ENCODE results near the gene ZNF428. TPM values are rescaled to one million over a fixed set of nuclear protein-coding genes. Genes with fewer than 3 reads are reported as not detected.

Gene ZNF428
- total and polyA plus RNA-seq, 2 donors (not counting 1 experiment from before 2014, with no cell fraction given), result 17.2 to 43.9 TPM

GRCh38 chr19:43626838-43627237 is 7.4 kb upstream of the ZNF428 start:
- no peak for DNase-seq (ENCODE audit: low read depth in 2 of 2)
- H4K20me1 ChIP-seq (ENCODE audit: control insufficient read depth, extremely low read depth, insufficient read depth, low read length), result no peaks in the 10 kb centered on the region
- no peak overlapping the region for H3K4me3 ChIP-seq (replicated peaks in 1 of 4; ENCODE audit: control extremely low read depth in 1 of 4, insufficient read depth in 1 of 4, low read depth in 3 of 4, low read length in 4 of 4)
- H3K27me3 ChIP-seq (ENCODE audit: control insufficient read depth, insufficient read depth, low read length), result no peaks in the 10 kb centered on the region
- no peaks in the 10 kb centered on the region for H3K9me3 ChIP-seq (ENCODE audit: control insufficient read depth, insufficient read depth, low read depth, low read length)
- TF ChIP-seq CTCF (conservative IDR thresholded peaks at IDR 0.05 in 1 of 2, IDR thresholded peaks at IDR 0.05 in 1 of 2; ENCODE audit: low read depth in 1 of 2, low read length in 2 of 2) (no peak), EZH2 (IDR thresholded peaks at IDR 0.05; ENCODE audit: low read length, missing control alignments) (no peak)
- H3K79me2 ChIP-seq (ENCODE audit: control insufficient read depth, insufficient read depth, low read length), result no peaks in the 10 kb centered on the region
- no peak overlapping the region for H3K9ac ChIP-seq (ENCODE audit: insufficient read depth, low read length)
- H3K4me2 ChIP-seq (ENCODE audit: extremely low read depth, insufficient read depth, low read length), result no peak overlapping the region
- no peak overlapping the region for H2AFZ ChIP-seq (ENCODE audit: low read length)
- no peaks in the 10 kb centered on the region for H3K36me3 ChIP-seq (ENCODE audit: control insufficient read depth, insufficient read depth, low read length)
- no peak overlapping the region for H3K27ac ChIP-seq (ENCODE audit: insufficient read depth, low read length)
- H3K4me1 ChIP-seq (ENCODE audit: control insufficient read depth, extremely low read depth, insufficient read depth, low read length), result no peaks in the 10 kb centered on the region

- TF ChIP-seq CTCF (conservative IDR thresholded peaks at IDR 0.05 in 1 of 2, IDR thresholded peaks at IDR 0.05 in 1 of 2; ENCODE audit: low read depth in 1 of 2, low read length in 2 of 2) (no peak), EZH2 (IDR thresholded peaks at IDR 0.05; ENCODE audit: low read length, missing control alignments) (no peak)
- Histone ChIP-seq H3K9ac (ENCODE audit: insufficient read depth, low read length) (no peak overlapping the region), H4K20me1 (ENCODE audit: control insufficient read depth, extremely low read depth, insufficient read depth, low read length) (no peaks in the 10 kb centered on the region), H3K4me2 (ENCODE audit: extremely low read depth, insufficient read depth, low read length) (no peak overlapping the region), H3K27me3 (ENCODE audit: control insufficient read depth, insufficient read depth, low read length) (no peaks in the 10 kb centered on the region), H3K9me3 (ENCODE audit: control insufficient read depth, insufficient read depth, low read depth, low read length) (no peaks in the 10 kb centered on the region), H2AFZ (ENCODE audit: low read length) (no peak overlapping the region), H3K36me3 (ENCODE audit: control insufficient read depth, insufficient read depth, low read length) (no peaks in the 10 kb centered on the region), H3K79me2 (ENCODE audit: control insufficient read depth, insufficient read depth, low read length) (no peaks in the 10 kb centered on the region), H3K4me1 (ENCODE audit: control insufficient read depth, extremely low read depth, insufficient read depth, low read length) (no peaks in the 10 kb centered on the region), H3K4me3 (replicated peaks in 1 of 4; ENCODE audit: control extremely low read depth in 1 of 4, insufficient read depth in 1 of 4, low read depth in 3 of 4, low read length in 4 of 4) (no peak overlapping the region), H3K27ac (ENCODE audit: insufficient read depth, low read length) (no peak overlapping the region)
- peak in 1 of 2 donors; percentile 19 for DNase-seq (ENCODE audit: low read depth in 2 of 2)
These were observed 6.6 kb upstream of the ZNF428 start for GRCh38 chr19:43625918-43626579.

- Histone ChIP-seq H3K9me3 (ENCODE audit: control insufficient read depth, insufficient read depth, low read depth, low read length) (no peaks in the 10 kb centered on the region), H3K9ac (ENCODE audit: insufficient read depth, low read length) (no peak overlapping the region), H3K36me3 (ENCODE audit: control insufficient read depth, insufficient read depth, low read length) (no peaks in the 10 kb centered on the region), H4K20me1 (ENCODE audit: control insufficient read depth, extremely low read depth, insufficient read depth, low read length) (no peaks in the 10 kb centered on the region), H3K27ac (ENCODE audit: insufficient read depth, low read length) (no peak overlapping the region), H3K4me2 (ENCODE audit: extremely low read depth, insufficient read depth, low read length) (no peak overlapping the region), H3K4me3 (replicated peaks in 1 of 4; ENCODE audit: control extremely low read depth in 1 of 4, insufficient read depth in 1 of 4, low read depth in 3 of 4, low read length in 4 of 4) (no peak overlapping the region), H3K79me2 (ENCODE audit: control insufficient read depth, insufficient read depth, low read length) (no peaks in the 10 kb centered on the region), H3K27me3 (ENCODE audit: control insufficient read depth, insufficient read depth, low read length) (no peaks in the 10 kb centered on the region), H3K4me1 (ENCODE audit: control insufficient read depth, extremely low read depth, insufficient read depth, low read length) (peaks cover 2% of the 10 kb centered on the region), H2AFZ (ENCODE audit: low read length) (no peak overlapping the region)
- DNase-seq (ENCODE audit: low read depth in 2 of 2), result peak in 1 of 2 donors; percentile 41
- TF ChIP-seq EZH2 (IDR thresholded peaks at IDR 0.05; ENCODE audit: low read length, missing control alignments), result no peak
- TF ChIP-seq CTCF (conservative IDR thresholded peaks at IDR 0.05 in 1 of 2, IDR thresholded peaks at IDR 0.05 in 1 of 2; ENCODE audit: low read depth in 1 of 2, low read length in 2 of 2), result no peak
These were observed 5.5 kb upstream of the ZNF428 start for GRCh38 chr19:43624933-43625332.
